Hepatocyte (in vitro differentiated cells): ENCODE measurements around the gene TEN1. TPM values are rescaled to one million over a fixed set of nuclear protein-coding genes. Genes with fewer than 3 reads are reported as not detected.

Experiments used
- DNase-seq: peaks from one replicate; pipeline ENCODE4 v3.0.0-alpha.2; 2016; ENCODE audit warnings: low spot score
- H2AFZ ChIP-seq: fragments of 200-600 bp; sonication (generic); 2 replicates; pipeline ENCODE4 v1.6.0; 2016; ENCODE audit warnings: antibody characterized with exemption, mild to moderate bottlenecking
- H3K27ac ChIP-seq: fragments of 200-600 bp; sonication (generic); 2 replicates; pipeline ENCODE4 v1.5.1; 2016; ENCODE audit warnings: mild to moderate bottlenecking
- H3K27me3 ChIP-seq: fragments of 200-600 bp; sonication (generic); 2 replicates; pipeline ENCODE4 v1.6.1; 2016
- H3K36me3 ChIP-seq: fragments of 200-600 bp; sonication (generic); replicated peaks from 2 replicates; pipeline ENCODE4 v1.5.1; 2016; ENCODE audit warnings: low read depth; ENCODE audit not compliant: insufficient read depth
- H3K4me1 ChIP-seq: fragments of 200-600 bp; sonication (generic); 2 replicates; pipeline ENCODE4 v1.5.1; 2016; ENCODE audit warnings: mild to moderate bottlenecking, moderate library complexity; ENCODE audit not compliant: insufficient read depth
- H3K4me2 ChIP-seq: fragments of 200-600 bp; sonication (generic); 2 replicates; pipeline ENCODE4 v1.6.0; 2016
- H3K4me3 ChIP-seq: fragments of 200-600 bp; sonication (generic); 2 replicates; pipeline ENCODE4 v1.5.1; 2016; ENCODE audit warnings: mild to moderate bottlenecking
- H3K79me2 ChIP-seq: fragments of 200-600 bp; sonication (generic); 2 replicates; pipeline ENCODE4 v1.6.0; 2017; ENCODE audit warnings: mild to moderate bottlenecking
- H3K9me2 ChIP-seq: fragments of 200-600 bp; sonication (generic); replicated peaks from 2 replicates; pipeline ENCODE4 v1.6.0; 2017; ENCODE audit warnings: mild to moderate bottlenecking; ENCODE audit not compliant: insufficient read depth
- H3K9me3 ChIP-seq: fragments of 200-600 bp; sonication (generic); 2 replicates; pipeline ENCODE4 v1.5.1; 2016; ENCODE audit warnings: low read depth, mild to moderate bottlenecking
- H4K20me1 ChIP-seq: fragments of 200-600 bp; sonication (generic); 2 replicates; pipeline ENCODE4 v1.6.0; 2016; ENCODE audit warnings: mild to moderate bottlenecking; ENCODE audit not compliant: insufficient read depth, poor library complexity, severe bottlenecking
- CTCF ChIP-seq: fragments of 200-600 bp; sonication (generic); IDR thresholded peaks from 2 replicates; pipeline ENCODE4 v1.5.1; 2016; ENCODE audit warnings: antibody characterized with exemption, mild to moderate bottlenecking; ENCODE audit not compliant: poor library complexity
- EZH2 ChIP-seq: fragments of 200-600 bp; sonication (generic); IDR thresholded peaks from 2 replicates; pipeline ENCODE4 v1.6.1; 2016; ENCODE audit warnings: antibody characterized with exemption, mild to moderate bottlenecking, borderline replicate concordance
- EZH2phosphoT487 ChIP-seq: fragments of 200-600 bp; sonication (generic); IDR thresholded peaks from one replicate; pipeline ENCODE4 v1.6.1; 2018; ENCODE audit warnings: antibody characterized with exemption, mild to moderate bottlenecking, low read depth, moderate library complexity; ENCODE audit not compliant: unreplicated experiment, severe bottlenecking
- WGBS: methylation state at CpG from one replicate; pipeline ENCODE4 v1.1.6; 2016; ENCODE audit warnings: low lambda C conversion rate; ENCODE audit errors: missing lambda C conversion rate; 5-methylcytosine and 5-hydroxymethylcytosine counted together
- polyA plus RNA-seq: library from polyadenylated mRNA; unstranded; fragments of >200 nt; fragmentation: Nextera tagmentation; extraction: Ambion mirVana; gene quantifications from 2 replicates; pipeline ENCODE4 v1.2.1, GENCODE V29; 2016
- total RNA-seq: library from RNA; depleted of rRNA; stranded (reverse); fragments of >200 nt; gene quantifications from 2 replicates; pipeline ENCODE4 v1.2.3, GENCODE V29; 2014

The TEN1 gene
- total and polyA plus RNA-seq, 2 experiments from 2014 or later = 13.3 to 29.9 TPM

GRCh38 chr17:76013377-76013932 lies 34.4 kb downstream of the TEN1 start:
- no peaks in the 10 kb centered on the region for H3K36me3 ChIP-seq
- no peak for DNase-seq
- no peaks in the 10 kb centered on the region for H3K27me3 ChIP-seq

GRCh38 chr17:76014100-76014924 lies 35.3 kb downstream of the TEN1 start:
- H3K79me2 ChIP-seq = no peaks in the 10 kb centered on the region
- H3K4me1 ChIP-seq = peaks cover 7% of the 10 kb centered on the region
- H3K27ac ChIP-seq = no peak overlapping the region
- H3K27me3 ChIP-seq = no peaks in the 10 kb centered on the region
- no peaks in the 10 kb centered on the region for H3K9me2 ChIP-seq
- TF ChIP-seq EZH2 = no peak
- TF ChIP-seq EZH2phosphoT487 = no peak
- TF ChIP-seq CTCF = peak; percentile 96
- no peaks in the 10 kb centered on the region for H4K20me1 ChIP-seq
- H3K36me3 ChIP-seq = no peaks in the 10 kb centered on the region
- no peak overlapping the region for H3K4me3 ChIP-seq
- 33% methylated on average over 19 of the region's 19 CpGs for WGBS
- H3K9me3 ChIP-seq = no peaks in the 10 kb centered on the region
- no peak overlapping the region for H2AFZ ChIP-seq
- DNase-seq = peak; percentile 92
- H3K4me2 ChIP-seq = no peak overlapping the region

More at GRCh38 chr17:76013377-76013932, 34.4 kb downstream of the TEN1 start:
- no peaks in the 10 kb centered on the region for H4K20me1 ChIP-seq
- no peak overlapping the region for H3K4me3 ChIP-seq
- no peaks in the 10 kb centered on the region for H3K9me3 ChIP-seq
- no peak overlapping the region for H2AFZ ChIP-seq
- WGBS = 87% methylated on average over 15 of the region's 15 CpGs
- peaks cover 7% of the 10 kb centered on the region for H3K4me1 ChIP-seq
- TF ChIP-seq EZH2 (no peak), EZH2phosphoT487 (no peak), CTCF (no peak)
- H3K9me2 ChIP-seq = no peaks in the 10 kb centered on the region
- no peak overlapping the region for H3K27ac ChIP-seq
- H3K4me2 ChIP-seq = no peak overlapping the region
- H3K79me2 ChIP-seq = no peaks in the 10 kb centered on the region

GRCh38 chr17:76014925-76015261 lies 35.9 kb downstream of the TEN1 start:
- H3K9me3 ChIP-seq = no peaks in the 10 kb centered on the region
- no peaks in the 10 kb centered on the region for H3K27me3 ChIP-seq
- H3K4me1 ChIP-seq = peaks cover 7% of the 10 kb centered on the region
- H3K4me2 ChIP-seq = no peak overlapping the region
- H3K27ac ChIP-seq = no peak overlapping the region
- WGBS = 91% methylated on average over 24 of the region's 26 CpGs
- no peaks in the 10 kb centered on the region for H3K9me2 ChIP-seq
- DNase-seq = no peak
- no peaks in the 10 kb centered on the region for H4K20me1 ChIP-seq
- H3K4me3 ChIP-seq = no peak overlapping the region
- H2AFZ ChIP-seq = no peak overlapping the region
- H3K79me2 ChIP-seq = no peaks in the 10 kb centered on the region
- H3K36me3 ChIP-seq = no peaks in the 10 kb centered on the region
- no peak for TF ChIP-seq EZH2
- TF ChIP-seq CTCF = no peak
- TF ChIP-seq EZH2phosphoT487 = no peak
